Fibroblast of upper back skin (primary cell): ENCODE measurements around the gene IGSF9B.

Experiments
- DNase-seq: peaks from one replicate; pipeline ENCODE4 v3.0.0-alpha.2; 2013

Gene IGSF9B

DNA sequence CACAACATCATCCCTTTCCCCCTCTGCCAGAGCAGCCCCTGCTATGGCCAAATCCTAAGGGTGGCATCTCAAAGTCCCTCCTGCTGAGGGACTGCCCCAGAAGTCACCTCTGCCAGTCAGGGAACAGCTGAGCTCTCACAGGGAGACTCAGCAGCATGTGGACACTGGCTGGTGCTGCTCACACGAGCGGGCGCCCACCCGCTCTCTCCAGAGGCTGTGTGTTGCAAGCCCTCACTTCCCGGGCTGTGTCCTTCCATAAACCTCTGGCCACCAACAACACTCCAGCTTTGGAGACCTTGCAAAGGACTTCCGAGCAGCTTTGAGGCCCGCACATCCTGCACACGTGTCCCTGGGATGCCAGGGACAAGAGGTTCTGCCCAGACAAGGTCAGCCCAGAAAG is 2.8 kb downstream of the IGSF9B start:
- no peak for DNase-seq

DNA sequence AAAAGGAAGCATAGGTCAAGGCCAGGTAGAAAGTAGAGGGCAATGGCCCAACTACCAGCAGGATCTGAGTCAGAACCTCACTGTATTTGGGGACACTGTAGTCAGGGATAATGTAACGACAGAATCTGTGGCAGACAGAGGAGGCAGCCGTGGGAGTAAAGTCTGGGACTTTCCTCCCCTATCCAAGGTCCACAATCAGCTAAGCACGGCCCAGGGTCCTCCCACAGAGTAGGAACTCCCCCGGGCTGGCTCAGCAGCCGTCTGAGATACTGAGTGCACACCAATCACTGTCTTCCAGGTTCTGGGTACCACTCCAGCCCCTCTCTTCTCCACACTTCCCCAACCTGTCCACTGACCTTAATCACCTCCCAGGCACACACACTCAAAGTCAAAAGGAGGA is 3.2 kb downstream of the IGSF9B start:
- DNase-seq = no peak

DNA sequence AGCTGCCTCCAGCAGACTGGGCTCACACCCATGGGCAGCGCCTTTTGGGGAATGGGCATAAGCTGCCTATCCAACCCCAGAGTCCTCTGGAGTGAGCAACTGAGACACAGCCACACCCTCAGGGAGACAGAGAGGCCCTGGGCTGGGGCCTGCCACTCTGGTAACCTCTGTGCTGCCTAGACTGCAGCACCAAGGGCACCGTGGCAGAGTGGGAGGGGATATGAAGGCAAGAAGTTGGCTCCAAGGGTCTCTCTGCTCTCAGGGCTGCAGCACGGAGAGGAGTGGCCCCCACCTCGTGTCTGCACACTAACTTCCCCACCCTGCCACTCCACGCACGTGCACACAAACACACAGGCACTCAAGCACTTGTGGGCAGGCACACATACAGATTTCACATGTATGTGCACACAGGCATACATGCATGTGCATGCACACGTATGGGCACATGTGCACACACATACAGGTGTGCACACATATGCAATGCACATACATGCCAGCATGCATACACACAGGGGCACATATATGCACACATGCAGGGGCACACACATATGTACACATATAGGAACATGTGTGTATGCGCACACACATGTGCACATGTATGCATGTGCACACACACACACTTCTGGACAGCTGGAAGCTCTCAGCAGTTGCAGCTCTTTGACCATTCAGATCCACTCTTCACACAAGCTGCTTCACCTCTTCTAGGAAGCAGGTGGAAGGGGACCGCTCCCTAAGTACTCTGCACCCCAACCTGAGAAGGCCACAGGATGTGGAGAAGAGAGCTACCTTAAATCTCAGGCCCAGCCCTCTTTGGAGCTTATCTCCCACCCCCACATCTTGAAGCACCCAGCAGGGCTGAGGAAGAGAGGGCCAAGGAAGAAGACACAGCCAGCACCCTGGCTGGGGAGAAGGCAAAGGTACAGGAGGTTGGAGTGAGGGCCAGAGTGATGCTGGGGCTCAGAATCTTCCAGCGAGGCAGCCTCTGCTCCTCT is 4.3 kb downstream of the IGSF9B start:
- DNase-seq = no peak

DNA sequence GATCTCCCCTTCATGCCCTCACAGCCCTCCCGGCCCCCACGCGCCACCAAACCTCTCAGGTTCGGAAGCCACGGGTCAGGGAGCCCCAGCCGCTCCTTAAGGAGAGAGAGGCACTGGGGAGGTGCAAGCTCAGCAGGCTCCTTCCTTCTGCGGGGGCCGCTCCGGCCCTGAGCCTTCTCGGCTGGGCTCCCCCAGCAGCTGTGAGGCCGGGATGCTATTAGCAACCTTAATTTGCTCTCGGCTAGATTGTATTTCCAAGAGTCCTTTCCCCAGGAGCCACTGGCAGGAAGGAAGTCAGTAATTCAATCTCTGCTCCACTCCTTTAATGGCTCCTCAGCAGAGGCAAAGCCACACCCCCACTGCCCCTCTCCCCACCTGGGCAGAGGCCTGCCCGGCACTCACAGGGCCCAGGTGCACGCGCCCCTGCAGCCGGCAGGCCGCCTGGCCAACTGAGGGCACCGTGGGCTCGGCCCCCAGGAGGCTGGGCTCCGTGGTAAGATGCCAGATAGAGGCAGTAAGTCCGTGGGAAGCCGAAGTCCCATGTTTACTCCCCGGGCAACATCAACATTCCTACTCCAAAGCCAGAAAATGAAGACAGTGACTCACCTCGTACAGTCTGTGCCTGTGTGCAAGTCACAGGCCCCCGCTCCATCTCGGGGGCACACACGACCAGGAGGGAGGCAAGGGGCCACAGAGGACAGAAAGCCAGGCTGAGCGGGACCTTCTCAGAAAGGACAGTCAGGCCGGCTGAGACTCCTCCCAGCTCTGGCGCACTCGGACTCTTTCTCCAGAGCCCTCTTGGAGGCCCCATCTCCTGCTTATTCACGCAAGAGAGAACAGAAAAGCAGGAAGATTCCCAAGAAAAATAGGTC is 5.2 kb downstream of the IGSF9B start:
- no peak for DNase-seq

DNA sequence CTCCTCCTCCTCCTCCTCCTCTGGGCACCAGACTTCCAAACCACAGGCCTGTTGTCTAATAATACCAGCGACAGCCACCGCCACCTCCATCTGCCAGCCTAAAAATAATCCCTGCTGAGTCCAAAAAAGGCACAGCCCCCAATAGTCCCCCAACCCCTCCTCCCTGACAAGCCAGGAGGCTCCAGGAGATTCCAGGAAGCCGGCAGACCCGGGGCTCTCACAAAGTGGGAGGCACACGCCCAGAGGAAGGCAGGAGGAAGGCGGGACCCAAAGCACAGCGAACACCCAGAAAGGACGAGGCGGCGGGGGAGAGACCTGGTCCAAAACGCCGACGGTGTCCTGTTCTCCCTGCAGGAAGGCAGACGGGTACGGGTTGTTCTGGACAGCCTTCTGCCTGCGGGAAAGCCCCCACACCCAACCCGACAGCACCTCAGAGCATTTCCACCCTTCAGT is 5.9 kb downstream of the IGSF9B start:
- no peak for DNase-seq

DNA sequence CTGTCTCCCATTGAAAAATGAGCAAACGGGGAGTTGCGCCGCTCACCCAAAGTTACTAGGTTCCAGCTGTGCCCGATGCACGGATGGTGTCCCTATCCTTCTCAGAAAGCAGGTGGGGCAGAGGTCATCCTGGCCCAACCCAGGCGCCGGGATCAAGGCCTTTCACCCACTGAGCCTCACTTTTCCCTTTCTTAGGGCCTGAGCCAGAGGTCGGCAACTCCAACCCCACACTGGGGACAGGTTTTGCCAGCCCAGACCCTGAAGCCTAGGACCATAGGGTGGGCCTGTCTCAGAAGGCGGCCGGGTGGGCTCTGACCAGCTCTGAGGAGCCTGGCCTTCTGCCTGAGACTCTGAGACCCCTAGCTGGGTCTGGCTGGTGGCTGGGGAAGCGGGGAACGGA is 6.3 kb downstream of the IGSF9B start:
- DNase-seq = no peak

DNA sequence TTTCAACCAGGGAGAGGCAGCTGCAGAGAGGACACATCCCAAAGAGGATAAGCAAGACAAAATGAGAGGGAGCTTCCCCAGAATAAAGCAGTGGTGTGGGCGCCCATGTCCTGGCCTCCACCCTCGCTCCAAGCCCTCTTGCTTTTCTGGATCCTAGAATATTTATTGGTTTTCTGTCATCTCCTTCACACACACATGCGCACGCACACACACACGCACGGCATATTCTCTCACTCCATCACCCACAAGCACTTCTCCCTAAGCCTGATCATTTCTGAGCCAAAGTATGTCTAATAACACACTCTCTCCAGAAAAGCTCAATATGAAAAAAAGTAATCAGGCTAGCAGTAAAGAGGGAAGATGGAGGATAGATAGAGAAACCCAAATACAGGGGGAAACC is 7.6 kb downstream of the IGSF9B start:
- no peak for DNase-seq

DNA sequence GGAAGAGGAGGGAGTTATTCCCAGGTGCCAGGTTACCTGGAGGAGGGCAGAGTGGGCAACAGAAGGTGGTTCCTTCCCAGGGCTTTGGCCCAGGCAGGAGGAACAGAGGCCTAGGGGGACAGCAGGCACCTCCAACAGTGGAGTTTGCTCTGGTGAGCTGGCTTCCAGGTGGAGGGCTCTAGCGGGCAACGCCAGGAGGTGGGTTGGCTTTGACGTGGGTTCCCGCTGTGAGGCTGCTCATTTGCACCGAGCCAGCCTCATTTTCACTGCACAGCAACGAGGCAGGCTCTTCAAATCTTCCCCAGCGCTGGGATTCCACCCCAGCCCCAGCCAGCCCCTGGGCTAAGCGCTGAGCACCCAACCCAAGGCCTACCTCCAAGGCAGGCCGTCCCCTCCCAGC is 8.1 kb downstream of the IGSF9B start:
- DNase-seq = no peak

DNA sequence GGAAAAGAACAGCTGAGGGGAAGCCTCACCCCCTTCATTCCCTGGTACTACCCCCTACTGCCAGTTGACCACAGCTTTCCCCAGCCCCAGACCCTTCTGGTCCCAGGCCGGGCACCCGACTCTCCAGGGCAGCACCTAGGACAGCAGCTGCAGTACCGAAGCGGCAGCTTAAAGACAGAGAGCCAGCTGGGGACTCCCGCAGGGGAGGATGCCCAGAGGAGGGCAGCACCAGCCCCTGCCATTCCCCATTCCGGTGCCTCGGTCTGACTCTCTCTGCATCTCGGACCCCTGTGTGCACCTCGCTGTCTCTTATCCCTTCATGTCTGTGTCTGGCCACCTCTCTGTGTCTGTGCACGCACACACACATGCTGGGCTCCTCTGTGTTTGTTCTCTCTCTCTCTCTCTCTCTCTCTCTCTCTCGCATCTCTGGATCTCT is 9.4 kb downstream of the IGSF9B start:
- peak; percentile 40 for DNase-seq

DNA sequence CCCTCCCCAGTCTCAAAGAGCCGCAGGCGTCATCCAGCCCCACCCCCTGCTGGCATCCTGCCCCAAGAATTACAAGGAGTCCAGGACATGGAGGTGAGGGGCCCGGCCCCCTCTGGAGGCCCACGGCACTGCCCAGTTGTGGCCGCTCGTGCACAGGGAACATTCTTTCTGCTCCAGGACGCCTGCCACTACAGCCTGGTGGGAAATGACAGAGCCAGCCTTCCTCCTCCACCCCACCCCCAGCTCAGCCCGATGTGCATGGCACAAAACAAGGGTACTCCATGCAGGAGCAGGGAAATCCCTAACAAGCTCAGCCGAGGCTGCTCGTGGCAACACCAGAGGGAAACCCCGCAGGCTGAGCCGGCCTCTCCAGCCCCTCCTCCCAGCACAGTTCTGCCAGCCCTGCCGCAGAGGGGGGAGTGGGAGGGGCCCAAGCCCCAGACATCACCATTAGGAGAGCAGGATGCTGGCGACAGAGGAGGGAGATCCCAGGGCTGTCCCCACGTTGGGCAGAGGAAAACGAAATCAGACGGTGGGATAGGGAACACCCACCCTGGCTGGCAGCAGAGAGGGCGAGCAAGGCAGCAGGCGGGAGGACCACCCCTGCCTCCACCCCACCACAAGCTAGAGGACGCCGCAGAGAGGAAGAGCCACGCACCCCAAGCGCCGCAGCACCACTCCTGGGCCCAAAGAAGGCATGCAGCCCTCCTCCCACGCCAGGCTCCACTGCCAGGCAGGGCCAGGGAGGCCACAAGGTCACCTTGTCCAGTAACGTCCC is 10.0 kb downstream of the IGSF9B start:
- no peak for DNase-seq

DNA sequence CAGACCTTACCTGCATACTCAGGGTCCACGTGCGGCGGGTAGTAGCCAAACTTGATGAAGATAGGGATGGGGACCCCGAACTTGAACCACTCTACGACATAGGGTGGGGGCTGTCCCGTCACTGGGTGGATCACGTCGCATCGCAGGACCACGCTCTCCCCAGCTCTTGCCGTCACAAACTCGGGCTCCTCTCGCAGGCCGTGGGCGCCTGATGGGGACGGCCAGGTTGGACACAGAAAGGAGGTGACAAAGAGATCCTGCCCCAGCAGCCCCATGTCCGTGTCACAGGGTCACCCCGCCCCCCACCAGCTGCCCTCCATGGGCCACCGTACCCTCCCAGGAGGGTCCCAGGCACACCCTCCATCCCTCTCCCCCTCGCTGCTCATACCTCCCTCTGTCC is 10.7 kb downstream of the IGSF9B start:
- no peak for DNase-seq

DNA sequence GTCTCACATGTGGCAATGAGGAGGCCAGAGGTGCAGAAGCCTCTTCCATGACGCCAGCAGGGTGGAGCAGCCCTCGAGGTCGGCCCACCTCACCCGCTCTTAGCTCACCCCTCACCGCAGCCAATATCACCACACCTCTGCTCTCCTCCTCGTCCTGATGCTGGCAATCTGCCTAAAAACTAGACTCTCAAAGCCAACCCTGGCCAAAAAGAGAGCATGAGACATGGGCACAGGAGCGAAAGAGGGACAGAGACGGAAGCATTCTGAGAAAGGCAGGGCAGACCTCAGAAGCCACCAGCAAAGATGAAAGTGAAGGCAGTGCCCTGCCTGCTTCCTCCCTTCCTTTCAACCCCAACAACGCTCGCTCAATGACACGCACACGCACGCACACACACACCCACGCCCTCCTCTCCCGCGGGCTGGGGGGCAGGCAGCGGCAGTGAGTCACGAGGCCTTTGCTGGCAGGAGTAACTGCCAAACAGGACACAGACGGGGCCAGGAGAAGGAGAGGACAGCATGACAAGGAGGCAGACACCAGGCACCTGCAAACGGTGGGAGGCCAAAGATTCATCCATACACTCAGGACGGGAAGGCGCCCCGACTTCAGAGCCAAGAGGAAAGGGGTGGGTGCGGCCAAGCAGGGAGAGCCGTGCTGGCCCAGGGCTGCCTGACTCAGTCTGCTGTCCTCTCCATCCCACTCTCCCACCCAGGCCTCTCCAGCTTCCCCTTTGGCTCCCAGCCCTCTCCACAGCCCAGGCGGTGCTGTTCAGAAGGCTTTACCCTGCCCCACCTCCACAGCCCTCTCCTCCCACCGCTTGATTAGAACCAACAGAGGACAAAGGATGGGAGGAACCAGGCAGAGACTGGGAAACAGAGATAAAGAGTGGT is 11.4 kb downstream of the IGSF9B start:
- no peak for DNase-seq

DNA sequence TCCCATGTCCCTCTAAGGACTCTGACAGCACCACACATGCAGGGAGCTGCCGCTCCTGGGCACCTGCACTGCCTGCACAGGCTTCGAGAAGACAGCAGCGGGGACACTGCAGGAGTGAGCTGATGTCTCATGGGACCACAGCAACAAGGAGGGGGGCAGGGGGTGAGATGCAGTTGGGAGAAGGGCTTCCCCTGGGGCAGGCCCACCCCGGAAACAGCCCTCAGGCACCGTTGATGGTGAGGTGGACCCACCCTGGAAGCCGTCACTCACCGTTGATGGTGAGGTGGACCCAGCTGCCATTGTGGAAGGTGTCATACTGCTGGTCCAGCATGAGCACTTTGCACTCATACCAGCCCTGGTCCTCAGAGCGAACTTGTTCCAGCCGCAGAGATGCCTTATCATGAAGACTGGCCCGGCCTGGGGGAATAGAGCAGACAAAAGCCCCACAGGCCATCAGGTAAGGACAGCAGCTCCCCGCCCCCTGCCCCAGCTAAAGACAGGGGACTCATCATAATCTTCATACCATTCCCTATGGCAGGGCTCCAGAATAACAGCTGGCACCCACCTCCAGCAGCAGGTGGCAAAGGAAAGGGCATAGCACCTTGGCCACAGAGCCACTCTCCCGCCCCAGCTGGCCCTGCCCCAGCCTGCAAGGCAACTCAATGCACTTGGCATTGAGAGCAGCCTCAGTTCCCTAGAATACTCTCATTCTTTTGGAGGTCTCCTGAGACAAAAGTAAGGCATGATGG is 12.6 kb downstream of the IGSF9B start:
- DNase-seq = no peak

DNA sequence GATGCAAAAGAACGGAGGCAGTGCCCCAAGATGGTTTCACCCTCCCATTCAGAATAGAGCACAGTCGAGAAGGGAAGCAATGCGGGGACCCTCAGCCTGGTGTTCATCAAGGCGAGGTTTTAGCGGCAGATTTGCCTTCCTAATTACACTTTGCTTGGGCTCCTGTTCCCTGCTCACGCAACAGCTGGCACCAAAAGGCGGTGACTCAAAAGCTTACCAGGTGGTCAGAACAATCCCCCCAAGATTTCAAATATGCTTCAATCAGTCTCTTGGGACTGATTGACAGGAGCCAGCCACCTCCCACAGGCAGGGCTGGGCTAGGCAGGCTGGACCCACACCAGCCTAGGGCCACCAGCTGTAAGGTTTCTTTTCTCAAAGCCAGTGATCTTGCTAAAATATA is 14.2 kb downstream of the IGSF9B start:
- DNase-seq = no peak

DNA sequence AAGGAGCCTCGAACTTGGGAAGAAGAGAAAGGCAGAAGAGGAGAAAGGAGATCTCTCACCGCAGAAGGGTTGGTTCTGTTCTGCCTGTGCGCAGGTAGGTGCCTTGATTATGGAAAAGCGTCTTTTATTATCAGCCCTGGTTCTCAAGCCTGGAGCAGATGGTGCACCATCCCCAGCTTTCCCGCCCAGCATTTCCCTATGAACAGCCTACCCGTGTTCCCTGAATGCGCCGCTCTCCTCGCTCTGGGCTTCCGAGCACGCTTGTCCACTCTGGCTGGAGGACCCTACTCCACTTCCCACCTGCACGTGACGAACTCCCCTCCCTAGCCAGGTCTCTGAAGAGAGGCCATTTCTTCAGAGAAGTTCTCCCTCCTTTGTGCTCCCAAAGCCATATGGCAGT is 15.2 kb downstream of the IGSF9B start:
- no peak for DNase-seq

DNA sequence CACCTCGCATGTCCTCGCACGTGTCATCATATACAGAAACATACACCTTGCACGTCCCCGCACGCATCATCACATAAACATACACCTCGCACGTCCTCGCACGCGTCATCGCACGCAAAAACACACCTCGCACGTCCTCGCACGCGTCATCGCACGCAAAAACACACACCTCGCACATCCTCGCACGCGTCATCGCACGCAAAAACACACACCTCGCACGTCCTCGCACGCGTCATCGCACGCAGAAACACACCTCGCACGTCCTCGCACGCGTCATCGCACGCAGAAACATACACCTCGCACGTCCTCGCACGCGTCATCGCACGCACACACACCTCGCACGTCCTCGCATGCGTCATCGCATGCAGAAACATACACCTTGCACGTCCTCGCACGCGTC is 16.7 kb downstream of the IGSF9B start:
- DNase-seq = no peak

DNA sequence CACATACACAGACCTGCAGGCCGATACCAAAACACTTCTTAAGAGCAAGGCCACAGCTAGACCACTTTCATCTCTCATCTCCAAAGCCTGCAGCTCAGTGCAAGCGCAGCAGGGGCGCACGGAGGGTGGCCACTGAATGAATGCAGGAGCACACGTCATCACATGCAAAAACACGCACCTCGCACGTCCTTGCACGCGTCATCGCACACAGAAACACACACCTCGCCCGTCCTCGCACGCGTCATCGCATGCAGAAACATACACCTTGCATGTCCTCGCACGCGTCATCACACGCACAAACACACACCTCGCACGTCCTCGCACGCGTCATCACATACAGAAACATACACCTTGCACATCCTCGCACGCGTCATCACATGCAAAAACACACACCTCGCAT is 17.2 kb downstream of the IGSF9B start:
- no peak for DNase-seq

DNA sequence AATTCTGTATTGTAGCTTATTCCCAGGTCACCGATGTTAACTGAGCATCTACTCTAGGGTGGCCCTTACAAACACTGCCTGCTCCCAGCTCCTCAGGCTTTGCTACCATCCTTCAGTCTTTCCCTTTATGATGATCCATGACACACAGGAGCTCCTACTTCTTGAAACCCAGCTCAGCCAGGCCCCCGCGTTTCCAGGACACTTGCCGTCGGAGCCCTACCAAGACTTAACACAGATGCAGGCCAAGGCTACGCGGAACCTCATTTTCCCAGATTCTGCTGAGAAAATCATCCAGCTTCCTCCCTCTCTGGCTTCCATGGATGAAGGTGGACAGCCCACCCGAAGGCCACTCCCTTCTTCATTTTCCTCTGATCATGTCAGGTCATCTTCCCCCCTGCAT is 18.6 kb downstream of the IGSF9B start:
- no peak for DNase-seq

DNA sequence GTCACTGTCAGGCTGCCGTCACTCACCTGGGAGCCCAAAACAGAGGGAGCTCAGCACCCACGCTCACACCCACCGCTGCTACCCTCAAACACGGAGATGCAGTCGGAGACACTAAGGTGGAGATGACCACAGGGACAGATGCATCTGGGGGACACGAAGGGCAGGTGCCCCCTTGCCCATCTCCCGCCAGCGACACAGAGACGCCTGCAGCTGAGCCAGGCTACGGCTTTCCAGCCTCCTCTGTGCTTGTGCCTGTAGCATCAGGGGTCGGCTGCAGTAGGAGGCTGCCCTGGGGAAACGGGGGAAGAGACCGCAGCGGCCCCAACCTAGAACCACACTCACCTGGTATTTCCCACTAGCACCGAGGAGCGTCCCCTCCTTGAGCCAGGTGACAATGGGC is 19.3 kb downstream of the IGSF9B start:
- DNase-seq = no peak

DNA sequence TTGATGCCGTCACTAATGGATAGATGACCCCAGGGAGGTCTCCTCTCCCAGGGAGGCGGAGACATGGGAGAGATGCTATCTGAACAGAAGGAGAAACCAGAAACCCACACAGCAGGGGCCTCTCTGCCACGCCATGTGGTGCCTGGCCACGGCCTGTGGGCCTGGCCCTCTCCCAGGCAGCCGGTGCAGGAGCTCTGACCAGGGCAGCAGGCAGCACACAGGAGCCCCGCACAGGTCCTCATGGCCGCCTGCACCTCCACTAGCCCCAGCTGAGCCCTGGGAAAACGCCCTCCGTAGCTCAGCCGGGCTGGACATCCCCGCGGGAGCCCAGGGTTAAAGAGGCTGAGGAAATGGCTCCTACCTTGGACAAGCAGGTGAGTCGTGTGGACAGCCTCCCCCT is 19.8 kb downstream of the IGSF9B start:
- DNase-seq = no peak

DNA sequence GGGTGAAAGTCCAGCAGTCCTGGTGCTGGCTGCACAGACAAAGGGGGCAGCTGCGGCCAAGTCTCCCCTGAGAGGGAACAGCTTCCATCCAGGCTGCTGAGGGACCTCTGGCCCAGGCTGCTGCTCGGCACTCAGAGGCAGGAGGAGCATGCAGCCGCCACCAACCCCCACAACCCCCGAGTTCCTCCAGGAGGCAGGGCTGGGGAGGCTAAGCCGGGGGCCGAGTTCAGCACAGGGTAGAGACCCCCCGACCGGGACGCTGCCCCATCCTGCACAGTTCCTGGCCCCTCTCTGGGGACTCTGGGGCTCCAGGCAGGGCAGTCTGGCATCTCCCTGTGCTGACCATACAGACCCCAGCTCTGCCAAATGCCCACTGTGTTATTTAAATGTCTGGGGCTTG is 20.2 kb downstream of the IGSF9B start:
- no peak for DNase-seq
